HCT116 (cell line): ENCODE data around the gene PGS1. TPM values are rescaled to one million over a fixed set of nuclear protein-coding genes. Genes with fewer than 3 reads are reported as not detected.

ENCODE experiments used
- ATAC-seq: fragments of 200-7000 bp; cut with Tn5 transposase; 2 replicates; pipeline ENCODE4 v1.9.1; 2020; ENCODE audit warnings: mild to moderate bottlenecking, moderate library complexity
- BruUV-seq: library from RNA; stranded (reverse); fragments of 400-500 nt; replicated peaks from 2 replicates; lab custom pipeline; 2021; lab: Mats Ljungman, UMichigan
- CTCF ChIA-PET: fragments of 300-600 bp; sonication (Branson Sonifier 250); formaldehyde crosslinking; loops from one replicate; lab custom pipeline; 2021; ENCODE audit warnings: antibody characterized with exemption; lab: Charles Lee
- POLR2A ChIA-PET: fragments of 300-600, 350-600 bp; sonication (Branson Sonifier 250); formaldehyde crosslinking; loops from one replicate; lab custom pipeline; 2021; ENCODE audit warnings: antibody characterized with exemption; lab: Charles Lee
- RAD21 ChIA-PET, 2 experiments: fragments of 300-600 bp; sonication (Branson Sonifier 250); formaldehyde crosslinking; loops; one replicate each; lab custom pipeline; 2023; ENCODE audit warnings: low total read pairs in 2 of 2; ENCODE audit not compliant: uncharacterized antibody in 2 of 2, unreplicated experiment in 2 of 2, low non-redundant PET in 1 of 2; lab: Charles Lee
- DNase-seq: peaks from one replicate; pipeline ENCODE4 v3.0.0-alpha.2; 2010; ENCODE audit warnings: low read depth, low spot score
- H2AFZ ChIP-seq: fragments of 200-600 bp; shearing (Covaris generic), sonication (generic); 2 replicates; pipeline ENCODE4 v1.6.1; 2017; ENCODE audit warnings: low read depth, mixed run types, mixed read lengths, antibody characterized with exemption, low read length; ENCODE audit not compliant: poor library complexity, severe bottlenecking
- H3K27ac ChIP-seq: 2 replicates; pipeline ENCODE4 v1.5.1; 2012; ENCODE audit warnings: low read depth, low read length
- H3K27me3 ChIP-seq: fragments of 200-600 bp; sonication (generic); 2 replicates; pipeline ENCODE4 v1.6.1; 2016; ENCODE audit warnings: mixed run types, low read length, mixed read lengths; ENCODE audit not compliant: insufficient read depth
- H3K36me3 ChIP-seq, 2 experiments: fragments of 200-500 bp in 1 of 2; fragments of 200-600 bp in 1 of 2; sonication (Bioruptor generic) in 1 of 2; sonication (generic) in 1 of 2; 2 replicates each; pipeline versions ENCODE4 v1.5.1 to v1.6.1; 2014 to 2016; ENCODE audit warnings: low read length in 2 of 2, inconsistent platforms in 1 of 2, mixed read lengths in 1 of 2, mixed run types in 1 of 2; ENCODE audit not compliant: insufficient read depth in 2 of 2, control insufficient read depth in 1 of 2
- H3K4me1 ChIP-seq, 2 experiments: fragments of 200-600 bp in 1 of 2; sonication (generic) in 1 of 2; 2 replicates each; pipeline versions ENCODE4 v1.5.1 to v1.6.1; 2012 to 2017; ENCODE audit warnings: low read length in 2 of 2, inconsistent platforms in 1 of 2, mild to moderate bottlenecking in 1 of 2, mixed read lengths in 1 of 2, mixed run types in 1 of 2, moderate library complexity in 1 of 2; ENCODE audit not compliant: insufficient read depth in 2 of 2, control insufficient read depth in 1 of 2
- H3K4me2 ChIP-seq: fragments of 200-600 bp; sonication (generic); 2 replicates; pipeline ENCODE4 v1.6.1; 2017; ENCODE audit warnings: mixed run types, low read length, mixed read lengths
- H3K4me3 ChIP-seq, 2 experiments: fragments of 200-600 bp in 1 of 2; sonication (generic) in 1 of 2; replicated peaks in 1 of 2; 2 replicates each; pipeline ENCODE4 v1.5.1; 2011 to 2016; ENCODE audit warnings: low read length in 2 of 2, control low read depth in 1 of 2, low read depth in 1 of 2, mild to moderate bottlenecking in 1 of 2, mixed read lengths in 1 of 2, mixed run types in 1 of 2
- H3K79me2 ChIP-seq: fragments of 200-600 bp; sonication (generic); 2 replicates; pipeline ENCODE4 v1.6.1; 2017; ENCODE audit warnings: mild to moderate bottlenecking, mixed run types, low read length, moderate library complexity, mixed read lengths; ENCODE audit not compliant: insufficient read depth
- H3K9ac ChIP-seq: fragments of 200-600 bp; sonication (generic); 2 replicates; pipeline ENCODE4 v1.6.1; 2016; ENCODE audit warnings: low read length, mixed read lengths
- H3K9me2 ChIP-seq: fragments of 200-600 bp; sonication (generic), shearing (Covaris generic); 2 replicates; pipeline ENCODE4 v1.6.1; 2017; ENCODE audit warnings: mixed run types, mild to moderate bottlenecking, moderate library complexity; ENCODE audit not compliant: insufficient read depth
- H3K9me3 ChIP-seq, 2 experiments: fragments of 200-500 bp in 1 of 2; fragments of 200-600 bp in 1 of 2; sonication (Bioruptor generic) in 1 of 2; sonication (generic) in 1 of 2; 2 replicates each; pipeline ENCODE4 v1.6.1; 2014 to 2017; ENCODE audit warnings: low read length in 2 of 2, mixed read lengths in 2 of 2, inconsistent platforms in 1 of 2, low read depth in 1 of 2, mild to moderate bottlenecking in 1 of 2, mixed run types in 1 of 2, moderate library complexity in 1 of 2; ENCODE audit not compliant: control insufficient read depth in 1 of 2, insufficient read depth in 1 of 2
- H4K20me1 ChIP-seq: fragments of 200-600 bp; sonication (generic), shearing (Covaris generic); 2 replicates; pipeline ENCODE4 v1.6.1; 2017; ENCODE audit warnings: mixed run types, mild to moderate bottlenecking, moderate library complexity; ENCODE audit not compliant: insufficient read depth
- CBX3 ChIP-seq: IDR thresholded peaks from 2 replicates; pipeline ENCODE4 v1.6.1; 2012; ENCODE audit warnings: low read depth
- CTCF ChIP-seq, 3 experiments: fragments of 200-600 bp in 1 of 3; sonication (generic) in 1 of 3; IDR thresholded peaks in 2 of 3; conservative IDR thresholded peaks in 1 of 3; 2 replicates each; pipeline ENCODE4 v1.5.1; 2012 to 2017; ENCODE audit warnings: low read depth in 2 of 3, low read length in 2 of 3, antibody characterized with exemption in 1 of 3, borderline replicate concordance in 1 of 3, control low read depth in 1 of 3, mild to moderate bottlenecking in 1 of 3, mixed read lengths in 1 of 3, mixed run types in 1 of 3, moderate library complexity in 1 of 3; ENCODE audit not compliant: insufficient read depth in 1 of 3
- ELF1 ChIP-seq: IDR thresholded peaks from 2 replicates; pipeline ENCODE4 v1.6.1; 2012; ENCODE audit warnings: low read depth, borderline replicate concordance
- EZH2phosphoT487 ChIP-seq: fragments of 200-600 bp; IDR thresholded peaks from 2 replicates; pipeline ENCODE4 v1.6.1; 2018; ENCODE audit warnings: antibody characterized with exemption, borderline replicate concordance
- JUND ChIP-seq: IDR thresholded peaks from 2 replicates; pipeline ENCODE4 v1.6.1; 2012
- RAD21 ChIP-seq: IDR thresholded peaks from 2 replicates; pipeline ENCODE4 v1.6.1; 2012; ENCODE audit warnings: low read depth, mild to moderate bottlenecking
- SRF ChIP-seq: IDR thresholded peaks from 2 replicates; pipeline ENCODE4 v1.6.1; 2012; ENCODE audit warnings: low read depth
- TCF7L2 ChIP-seq: IDR thresholded peaks from 2 replicates; pipeline ENCODE4 v1.7.0; 2011; ENCODE audit warnings: borderline replicate concordance, inconsistent platforms; ENCODE audit not compliant: insufficient read depth, insufficient read length; ENCODE audit errors: extremely low read depth
- intact Hi-C: fragments of 100-400 bp; cut with micrococcal nuclease; formaldehyde crosslinking; loops from 2 replicates; pipeline ENCODE4 v1.10.0; 2022
- total RNA-seq: library from RNA; stranded (reverse); gene quantifications from one replicate; pipeline ENCODE4 v1.2.1, GENCODE V29; 2021; ENCODE audit not compliant: unreplicated experiment
- TF ChIP-seq, protein P1 (sequence below): IDR thresholded peaks from 2 replicates; pipeline ENCODE4 v1.6.1; 2012

The PGS1 gene
- total RNA-seq, 1 experiment from 2014 or later, result 44.4 TPM

GRCh38 chr17:78375401-78376151 is 2.9 kb upstream of the PGS1 start:
- Histone ChIP-seq H3K27ac (no peak overlapping the region), H3K4me2 (no peak overlapping the region), H2AFZ (no peak overlapping the region), H3K4me1 (peaks cover 10 to 30% of the 10 kb centered on the region in 2 experiments), H3K27me3 (no peaks in the 10 kb centered on the region), H4K20me1 (peaks cover 4% of the 10 kb centered on the region; the same call in 1 of the 2 replicates), H3K9me3 (no peaks in the 10 kb centered on the region), H3K4me3 (no peak overlapping the region), H3K9ac (no peak overlapping the region), H3K36me3 (no peaks in the 10 kb centered on the region; a peak in 1 of 4 replicates), H3K79me2 (peaks cover 21% of the 10 kb centered on the region), H3K9me2 (no peaks in the 10 kb centered on the region)
- DNase-seq (no peak), ATAC-seq (no peak)
- intact Hi-C loops, result no loop called here
- ChIA-PET POLR2A (no interaction called here), CTCF (interaction anchor here (2.2 kb wide), 1 partner anchor 15 kb away, joined by 9 read pairs; no protein-coding TSS in a partner anchor), RAD21 (no interaction called here)
- BruUV-seq, result no TSS peak
- TF ChIP-seq TCF7L2, result no peak
- no peak for TF ChIP-seq SRF
- TF ChIP-seq CBX3, result no peak
- TF ChIP-seq EZH2phosphoT487, result no peak
- no peak for TF ChIP-seq CTCF (IDR thresholded peaks at IDR 0.05 in 2 of 3, conservative IDR thresholded peaks at IDR 0.05 in 1 of 3; ENCODE audit: borderline replicate concordance in 1 of 3, insufficient read depth in 1 of 3, low read depth in 2 of 3, low read length in 2 of 3)
- no peak for TF ChIP-seq RAD21
- TF ChIP-seq, protein P1, sequence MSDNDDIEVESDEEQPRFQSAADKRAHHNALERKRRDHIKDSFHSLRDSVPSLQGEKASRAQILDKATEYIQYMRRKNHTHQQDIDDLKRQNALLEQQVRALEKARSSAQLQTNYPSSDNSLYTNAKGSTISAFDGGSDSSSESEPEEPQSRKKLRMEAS, result no peak
- TF ChIP-seq ELF1, result no peak
- TF ChIP-seq JUND, result no peak
